IPS DF 6.9 (cell line): ENCODE results near the gene MACROD2.
"Not testable (repeated sequence)": the region's sequence is repeated elsewhere in the genome, so short reads cannot be mapped to it uniquely, and the experiment has no call there.

Experiments used
- DNase-seq: peaks from one replicate; pipeline ENCODE4 v3.0.0-alpha.2; 2013; ENCODE audit warnings: low read depth, low spot score
- H3K27ac ChIP-seq: one replicate; pipeline ENCODE4 v1.5.1; 2013; ENCODE audit warnings: low read length, control low read depth
- H3K27me3 ChIP-seq: 2 replicates; pipeline ENCODE4 v1.6.1; 2013; ENCODE audit warnings: mild to moderate bottlenecking, low read length; ENCODE audit not compliant: control insufficient read depth, insufficient read depth
- H3K36me3 ChIP-seq: 2 replicates; pipeline ENCODE4 v1.6.1; 2013; ENCODE audit warnings: low read length; ENCODE audit not compliant: control insufficient read depth, insufficient read depth
- H3K4me1 ChIP-seq: 2 replicates; pipeline ENCODE4 v1.6.1; 2013; ENCODE audit warnings: low read length; ENCODE audit not compliant: control insufficient read depth, insufficient read depth
- H3K4me3 ChIP-seq: 2 replicates; pipeline ENCODE4 v1.5.1; 2013; ENCODE audit warnings: mild to moderate bottlenecking, low read length
- H3K9me3 ChIP-seq: 2 replicates; pipeline ENCODE4 v1.6.1; 2013; ENCODE audit warnings: low read length, inconsistent platforms; ENCODE audit not compliant: control insufficient read depth, insufficient read depth
- WGBS: extraction: QIAGEN DNeasy Blood & Tissue Kit; methylation state at CpG from one replicate; pipeline ENCODE4 v1.1.7; 2013; ENCODE audit warnings: mixed read lengths, missing lambda C conversion rate; ENCODE audit not compliant: insufficient read length, insufficient coverage; 5-methylcytosine and 5-hydroxymethylcytosine counted together

The MACROD2 gene

GRCh38 chr20:14957402-14957801, 962.1 kb downstream of the MACROD2 start:
- H3K9me3 ChIP-seq = no peaks in the 10 kb centered on the region
- no peaks in the 10 kb centered on the region; the same call in 1 of the 2 replicates for H3K4me1 ChIP-seq
- H3K36me3 ChIP-seq = no peaks in the 10 kb centered on the region
- no peak overlapping the region for H3K27ac ChIP-seq
- DNase-seq = no peak
- WGBS = no CpG with 5 or more reads among the region's 4 CpGs
- no peaks in the 10 kb centered on the region for H3K27me3 ChIP-seq
- no peak overlapping the region for H3K4me3 ChIP-seq

- no peak overlapping the region for H3K4me3 ChIP-seq
- no peak overlapping the region for H3K27ac ChIP-seq
- DNase-seq = no peak
- H3K36me3 ChIP-seq = no peaks in the 10 kb centered on the region
- H3K4me1 ChIP-seq = no peaks in the 10 kb centered on the region; the same call in 1 of the 2 replicates
- no peaks in the 10 kb centered on the region for H3K9me3 ChIP-seq
- no peaks in the 10 kb centered on the region for H3K27me3 ChIP-seq
Measured at GRCh38 chr20:14958626-14959025, 963.3 kb downstream of the MACROD2 start.

DNA sequence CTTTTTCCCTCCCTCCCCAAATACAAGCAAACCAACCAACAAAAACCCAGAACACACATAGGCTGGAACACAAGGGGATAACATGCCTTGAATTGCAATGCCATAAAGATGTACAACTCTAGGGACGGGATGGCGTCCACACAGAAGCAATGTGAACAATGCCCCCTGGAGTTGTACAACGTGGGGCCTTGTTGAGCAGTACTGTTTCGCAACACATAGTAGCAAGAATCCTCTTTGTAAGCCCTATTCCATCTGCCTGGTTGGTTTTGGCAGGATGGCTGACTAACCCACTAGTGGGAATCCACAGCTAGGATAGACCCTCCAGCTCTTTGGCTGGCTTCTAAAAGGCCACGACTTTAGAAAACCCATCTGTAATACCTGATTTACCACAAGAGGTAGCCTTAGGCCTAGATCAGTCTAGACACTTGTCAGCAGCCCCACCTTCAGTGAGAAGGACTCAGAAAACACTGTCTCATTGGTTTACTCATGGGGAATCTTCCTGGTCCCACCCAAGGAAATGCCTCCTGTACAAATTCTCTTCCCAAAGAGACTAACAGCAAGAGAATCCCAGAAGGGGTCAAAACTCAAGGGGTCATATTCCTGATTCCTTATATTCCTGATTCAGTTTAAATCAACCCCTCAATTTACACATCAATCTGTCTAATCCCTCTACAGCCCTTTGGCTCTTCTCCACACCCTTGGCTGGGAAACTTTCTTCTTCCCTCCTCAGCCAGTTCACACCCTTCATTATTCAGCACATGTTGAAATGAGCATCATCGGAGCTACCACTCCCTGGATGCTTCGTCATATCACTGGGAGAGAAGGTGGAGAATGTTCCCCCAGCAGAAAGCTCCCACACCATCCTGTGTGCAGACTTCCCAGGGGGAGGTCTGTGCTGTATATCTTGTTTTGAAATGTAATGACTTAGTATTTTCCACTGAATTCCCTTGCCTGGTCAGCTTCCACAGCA, 964.5 kb downstream of the MACROD2 start:
- no peak overlapping the region for H3K27ac ChIP-seq
- no CpG with 5 or more reads among the region's 7 CpGs for WGBS
- no peak for DNase-seq
- no peaks in the 10 kb centered on the region for H3K36me3 ChIP-seq
- no peaks in the 10 kb centered on the region; the same call in 1 of the 2 replicates for H3K4me1 ChIP-seq
- no peaks in the 10 kb centered on the region for H3K27me3 ChIP-seq
- no peak overlapping the region for H3K4me3 ChIP-seq
- H3K9me3 ChIP-seq = no peaks in the 10 kb centered on the region

DNA sequence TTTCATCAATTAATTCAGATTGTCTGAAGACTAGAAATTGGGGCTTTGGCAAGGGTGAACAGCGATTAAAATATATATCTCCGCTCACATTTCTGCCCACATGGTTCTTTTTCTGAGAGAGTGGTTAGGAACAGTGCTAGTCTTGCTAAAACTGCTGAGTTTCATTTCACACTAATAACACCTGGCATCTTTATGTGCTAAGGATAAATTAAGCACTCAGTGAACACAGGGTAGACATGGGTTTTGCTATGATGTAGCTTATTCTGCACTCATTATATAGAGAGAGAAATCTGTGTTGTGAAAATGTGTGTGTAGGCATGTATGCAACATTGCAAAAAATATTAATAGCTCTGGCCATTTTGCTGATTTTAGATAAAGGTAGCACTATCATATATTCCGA, 965.5 kb downstream of the MACROD2 start:
- Histone ChIP-seq H3K4me3 (no peak overlapping the region), H3K36me3 (no peaks in the 10 kb centered on the region), H3K9me3 (no peaks in the 10 kb centered on the region), H3K27me3 (no peaks in the 10 kb centered on the region), H3K27ac (no peak overlapping the region), H3K4me1 (no peaks in the 10 kb centered on the region; the same call in 1 of the 2 replicates)
- no CpG with 5 or more reads among the region's 3 CpGs for WGBS
- DNase-seq = no peak

DNA sequence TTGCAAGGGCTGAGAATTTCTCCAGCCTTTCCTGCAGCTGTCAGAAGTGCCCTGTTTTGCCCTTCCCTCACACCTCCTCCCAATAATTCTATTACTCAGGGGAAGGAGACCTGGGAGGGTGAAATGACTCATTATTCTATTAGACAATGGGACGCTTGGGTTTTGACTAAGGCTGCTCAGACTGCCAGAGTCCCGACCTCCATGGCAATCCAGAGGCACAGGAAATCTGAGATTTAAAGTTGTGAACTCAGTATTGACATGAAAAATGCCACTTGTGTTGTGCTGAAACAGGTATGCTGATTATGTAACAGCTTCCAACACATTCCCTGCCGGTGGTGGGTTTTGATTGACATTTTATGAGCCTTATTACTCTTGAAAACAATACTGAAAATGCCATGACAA, 967.9 kb downstream of the MACROD2 start:
- Histone ChIP-seq H3K4me3 (no peak overlapping the region), H3K4me1 (no peaks in the 10 kb centered on the region; the same call in 1 of the 2 replicates), H3K9me3 (no peaks in the 10 kb centered on the region), H3K36me3 (no peaks in the 10 kb centered on the region), H3K27ac (no peak overlapping the region), H3K27me3 (no peaks in the 10 kb centered on the region)
- WGBS = no CpG with 5 or more reads among the region's 3 CpGs
- no peak for DNase-seq

DNA sequence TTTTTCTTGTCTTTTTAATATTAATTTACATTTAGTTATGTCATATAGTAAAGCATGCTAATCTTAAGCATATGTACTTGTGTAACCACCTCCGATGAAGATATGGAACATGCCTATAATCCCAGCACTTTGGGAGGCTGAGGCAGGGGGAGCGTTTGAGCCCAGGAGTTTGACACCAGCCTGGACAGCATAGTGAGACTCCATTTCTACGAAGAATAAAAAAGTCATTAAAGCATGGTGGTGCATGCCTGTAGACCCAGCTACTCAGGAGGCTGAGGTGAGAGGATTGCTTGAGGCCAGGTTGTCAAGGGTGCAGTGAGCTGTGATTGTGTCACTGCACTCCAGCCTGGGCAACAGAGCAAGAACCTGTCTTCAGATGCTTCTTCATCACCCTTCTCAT, 970.9 kb downstream of the MACROD2 start:
- Histone ChIP-seq H3K9me3 (no peaks in the 10 kb centered on the region), H3K27me3 (no peaks in the 10 kb centered on the region), H3K27ac (no peak overlapping the region), H3K36me3 (no peaks in the 10 kb centered on the region), H3K4me1 (no peaks in the 10 kb centered on the region), H3K4me3 (no peak overlapping the region)
- DNase-seq = no peak
- WGBS = no CpG with 5 or more reads among the region's 3 CpGs

DNA sequence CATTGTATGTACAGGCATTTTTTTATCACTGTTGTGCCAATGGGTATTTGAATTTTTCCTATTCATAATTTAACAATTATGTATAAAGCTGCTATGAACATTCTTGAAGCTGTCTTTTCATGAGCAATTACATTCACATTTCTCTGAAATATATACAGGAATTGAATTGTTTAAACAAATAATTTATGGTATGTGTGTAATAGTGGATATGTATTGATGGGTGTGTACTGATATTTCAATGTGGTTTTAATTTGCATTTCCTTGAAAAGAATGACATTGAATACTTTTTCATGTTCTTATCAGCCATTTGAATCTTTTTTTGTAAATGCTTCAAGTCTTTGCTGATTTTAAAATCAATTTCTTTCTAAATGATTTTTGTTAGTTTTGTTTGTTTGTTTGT, 971.5 kb downstream of the MACROD2 start:
- no peaks in the 10 kb centered on the region for H3K9me3 ChIP-seq
- H3K4me1 ChIP-seq = no peaks in the 10 kb centered on the region
- H3K27me3 ChIP-seq = no peaks in the 10 kb centered on the region
- H3K27ac ChIP-seq = no peak overlapping the region
- DNase-seq = no peak
- no peak overlapping the region for H3K4me3 ChIP-seq
- no peaks in the 10 kb centered on the region for H3K36me3 ChIP-seq

GRCh38 chr20:14972256-14972655, 976.9 kb downstream of the MACROD2 start:
- Histone ChIP-seq H3K4me1 (no peaks in the 10 kb centered on the region), H3K9me3 (no peaks in the 10 kb centered on the region), H3K4me3 (no peak overlapping the region), H3K27ac (no peak overlapping the region), H3K27me3 (no peaks in the 10 kb centered on the region), H3K36me3 (no peaks in the 10 kb centered on the region)
- WGBS = 100% methylated on average over 1 of the region's 1 CpG
- DNase-seq = no peak

DNA sequence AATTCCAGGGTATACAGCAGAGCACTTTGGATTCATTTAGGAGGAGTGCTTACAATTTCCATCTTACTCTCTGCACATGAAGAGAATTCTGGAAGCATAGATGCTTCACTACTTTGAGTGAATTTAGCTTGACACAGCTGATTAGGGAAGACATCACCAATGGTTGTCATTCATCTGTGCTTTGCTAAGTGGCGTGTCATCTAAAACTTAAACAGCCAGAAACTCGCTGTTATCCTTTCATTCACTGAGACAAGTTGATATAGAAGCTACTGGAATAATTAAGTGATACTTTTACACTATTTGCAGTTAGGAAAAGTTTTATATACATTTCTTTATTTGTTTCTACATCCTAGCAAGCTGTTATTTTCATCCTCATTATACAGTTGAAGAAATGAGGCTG, 977.4 kb downstream of the MACROD2 start:
- WGBS = no CpG with 5 or more reads among the region's 2 CpGs
- no peak overlapping the region for H3K4me3 ChIP-seq
- no peak overlapping the region for H3K27ac ChIP-seq
- no peaks in the 10 kb centered on the region for H3K36me3 ChIP-seq
- no peak for DNase-seq
- no peaks in the 10 kb centered on the region for H3K27me3 ChIP-seq
- no peaks in the 10 kb centered on the region for H3K9me3 ChIP-seq
- no peaks in the 10 kb centered on the region for H3K4me1 ChIP-seq

GRCh38 chr20:14979453-14979986, 984.2 kb downstream of the MACROD2 start:
- H3K4me3 ChIP-seq = no peak overlapping the region
- no peaks in the 10 kb centered on the region for H3K4me1 ChIP-seq
- H3K9me3 ChIP-seq = peaks cover 3% of the 10 kb centered on the region; the same call in 1 of the 2 replicates
- no peak overlapping the region for H3K27ac ChIP-seq
- H3K27me3 ChIP-seq = no peaks in the 10 kb centered on the region
- no CpG with 5 or more reads among the region's 3 CpGs for WGBS
- DNase-seq = no peak
- H3K36me3 ChIP-seq = no peaks in the 10 kb centered on the region

DNA sequence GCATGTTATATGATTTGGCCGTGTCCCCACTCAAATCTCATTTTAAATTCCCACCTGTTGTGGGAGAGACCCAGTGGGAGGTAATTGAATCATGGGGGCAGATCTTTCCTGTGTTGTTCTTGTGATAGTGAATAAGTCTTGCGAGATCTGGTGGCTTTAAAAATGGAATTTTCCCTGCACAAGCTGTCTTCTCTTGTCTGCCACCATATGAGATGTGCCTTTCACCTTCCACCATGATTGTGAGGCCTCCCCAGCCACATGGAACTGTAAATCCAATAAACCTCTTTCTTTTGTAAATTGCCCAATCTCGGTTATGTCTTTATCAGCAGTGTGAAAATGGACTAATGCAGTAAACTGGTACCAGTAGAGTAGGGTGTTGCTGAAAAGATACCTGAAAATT, 986.2 kb downstream of the MACROD2 start:
- H3K27ac ChIP-seq, H3K4me1 ChIP-seq, H3K4me3 ChIP-seq, H3K36me3 ChIP-seq, H3K27me3 ChIP-seq, DNase-seq, H3K9me3 ChIP-seq: not testable (repeated sequence)
- WGBS = no CpG with 5 or more reads among the region's 3 CpGs
